ENCODE measurements around the gene PDX1. TPM values are rescaled to one million over a fixed set of nuclear protein-coding genes. Genes with fewer than 3 reads are reported as not detected.

PDX1 gene
- total RNA-seq, 4 donors from 2014 or later = not detected

GRCh38 chr13:27907121-27907787 lies 12.5 kb upstream of the PDX1 start:
- DNase-seq (ENCODE audit: low spot score) (no peak), ATAC-seq (ENCODE audit: low FRiP score) (no peak)
- no peak for TF ChIP-seq CTCF (IDR thresholded peaks at IDR 0.05)

DNA sequence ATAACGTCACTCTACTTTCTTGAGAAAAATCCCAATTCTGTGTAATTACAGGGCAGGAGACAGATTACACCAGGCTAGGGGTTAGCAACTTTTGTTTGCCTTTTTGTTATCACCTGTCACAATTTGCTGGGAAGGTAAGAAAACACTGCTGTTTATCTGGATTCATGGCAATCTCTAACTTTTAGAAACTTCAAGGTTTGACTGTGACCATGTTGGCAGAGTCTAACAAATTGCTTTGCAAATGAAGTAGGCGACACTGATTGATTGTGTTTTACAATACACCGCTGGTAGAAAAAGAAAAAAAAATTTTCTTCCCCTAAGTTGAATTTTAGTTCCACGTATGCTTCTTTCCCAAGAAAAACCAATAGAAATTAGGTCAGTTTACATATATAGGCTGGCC lies 10.4 kb upstream of the PDX1 start:
- ATAC-seq (ENCODE audit: low FRiP score) (no peak), DNase-seq (ENCODE audit: low spot score) (no peak)
- no peak for TF ChIP-seq CTCF (IDR thresholded peaks at IDR 0.05)

DNA sequence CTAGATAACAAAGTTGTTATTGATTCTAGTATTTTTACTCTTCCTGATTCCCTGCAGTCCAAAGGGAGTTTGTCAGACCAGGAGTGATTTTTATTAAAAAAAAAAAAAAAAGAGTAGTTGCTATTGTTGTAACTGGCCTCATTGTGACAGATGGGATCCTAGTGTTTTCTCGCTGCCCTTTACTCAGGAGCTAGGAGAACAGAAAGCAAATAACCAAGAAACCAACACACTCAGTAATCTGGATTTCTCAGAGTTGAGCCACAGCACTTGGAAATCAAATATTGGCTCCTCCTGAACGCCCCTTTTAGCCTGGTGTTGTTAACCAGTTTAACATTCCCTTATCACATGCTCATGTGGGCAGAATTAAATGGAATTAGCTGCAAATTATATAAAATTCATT lies 8.3 kb upstream of the PDX1 start:
- TF ChIP-seq CTCF (IDR thresholded peaks at IDR 0.05) = no peak
- ATAC-seq (ENCODE audit: low FRiP score) (no peak), DNase-seq (ENCODE audit: low spot score) (no peak)

- no peak for TF ChIP-seq CTCF (IDR thresholded peaks at IDR 0.05)
- DNase-seq (ENCODE audit: low spot score) = no peak
These were observed 6.6 kb upstream of the PDX1 start for GRCh38 chr13:27913160-27913559.

DNA sequence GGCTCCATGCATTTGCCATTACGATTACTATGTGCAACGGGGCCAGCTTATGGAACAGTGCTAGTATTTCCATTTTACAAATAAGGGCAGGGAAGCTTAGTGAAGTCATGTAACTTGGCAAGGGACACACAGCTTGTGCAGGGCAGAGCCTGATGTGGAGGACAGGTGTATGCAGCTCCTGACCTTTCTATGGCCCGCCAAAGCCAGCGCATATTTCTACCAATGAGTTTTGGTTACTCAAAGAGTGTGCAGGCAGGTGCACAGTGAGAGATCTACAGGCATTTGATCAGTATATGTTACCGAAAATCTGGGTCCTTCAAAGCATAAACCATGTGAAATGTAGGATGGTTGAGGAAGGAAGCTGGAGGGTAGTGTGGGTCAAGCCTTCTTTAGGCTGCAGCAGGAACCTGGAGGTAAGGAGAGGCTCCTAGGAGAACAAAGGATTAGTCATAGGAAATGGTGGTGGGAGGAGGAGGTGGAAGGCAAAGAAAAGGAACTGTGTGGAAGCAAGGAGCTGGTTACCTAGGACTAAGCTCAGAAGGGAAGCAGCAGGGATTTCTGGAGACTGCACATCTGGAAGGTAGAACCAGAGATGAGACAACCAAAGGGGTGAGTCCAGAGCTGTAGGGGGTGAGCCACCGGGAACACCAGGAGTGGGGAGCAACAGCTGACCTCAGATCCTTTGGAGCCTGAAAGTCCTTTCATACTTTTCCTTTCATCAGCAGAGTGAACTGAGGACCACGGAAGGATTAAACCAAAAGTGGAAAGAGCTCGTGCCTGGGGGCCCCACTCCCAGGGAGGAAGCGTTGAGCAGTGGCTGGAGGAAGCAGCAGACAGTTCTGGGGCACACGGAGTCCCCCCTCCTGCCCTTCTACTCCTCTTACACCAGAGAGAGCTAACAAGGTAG lies 4.2 kb upstream of the PDX1 start:
- DNase-seq (ENCODE audit: low spot score) = no peak
- ATAC-seq (ENCODE audit: low FRiP score) = no peak

More at GRCh38 chr13:27913160-27913559, 6.6 kb upstream of the PDX1 start:
- no peak for ATAC-seq (ENCODE audit: low FRiP score)

More for the DNA sequence above, 4.2 kb upstream of the PDX1 start:
- TF ChIP-seq CTCF (IDR thresholded peaks at IDR 0.05) = no peak
